COLO829 (cell line): ENCODE data around the gene SYNDIG1L.

Source experiments
- DNase-seq: peaks from one replicate; pipeline ENCODE4 v3.0.0; 2012; ENCODE audit warnings: low spot score

The SYNDIG1L gene

GRCh38 chr14:74358176-74358829 lies 67.7 kb downstream of the SYNDIG1L start:
- no peak for DNase-seq

- no peak for DNase-seq
Observed at GRCh38 chr14:74357585-74357984, 68.4 kb downstream of the SYNDIG1L start.

- DNase-seq, result no peak
Observed at GRCh38 chr14:74356892-74357575, 69.0 kb downstream of the SYNDIG1L start.
